Measurements from ENCODE around the gene FBXO4. TPM values are rescaled to one million over a fixed set of nuclear protein-coding genes. Genes with fewer than 3 reads are reported as not detected.

The FBXO4 gene
- total and polyA plus RNA-seq, 2 donors (not counting 1 experiment from before 2014, with no cell fraction given) = 7.6 to 17.9 TPM

- Histone ChIP-seq H3K27ac (ENCODE audit: low read length in 2 of 2) (no peak overlapping the region), H3K4me1 (ENCODE audit: control insufficient read depth in 2 of 2, insufficient read depth in 2 of 2, low read length in 2 of 2) (no peaks in the 10 kb centered on the region), H3K9ac (ENCODE audit: low read length) (no peak overlapping the region), H3K4me2 (replicated peaks; ENCODE audit: low read depth, low read length, poor library complexity, severe bottlenecking) (no peak overlapping the region), H3K36me3 (replicated peaks in 1 of 2; ENCODE audit: control extremely low read depth in 1 of 2, control insufficient read depth in 1 of 2, extremely low read depth in 1 of 2, insufficient read depth in 2 of 2, low read length in 1 of 2) (no peaks in the 10 kb centered on the region), H3K79me2 (ENCODE audit: control insufficient read depth, insufficient read depth, low read length) (no peaks in the 10 kb centered on the region), H2AFZ (ENCODE audit: insufficient read depth, low read depth, low read length, poor library complexity, severe bottlenecking) (no peak overlapping the region), H3K27me3 (replicated peaks in 1 of 4; ENCODE audit: control extremely low read depth in 1 of 4, control insufficient read depth in 3 of 4, insufficient read depth in 4 of 4, low read length in 3 of 4) (peaks cover 0 to 16% (median under 1%) of the 10 kb centered on the region in 4 experiments), H4K20me1 (ENCODE audit: control insufficient read depth, insufficient read depth, low read length, poor library complexity, severe bottlenecking) (no peaks in the 10 kb centered on the region), H3K9me3 (ENCODE audit: control extremely low read depth in 1 of 3, control insufficient read depth in 2 of 3, insufficient read depth in 1 of 3, low read length in 2 of 3) (no peaks in the 10 kb centered on the region), H3K4me3 (ENCODE audit: control extremely low read depth in 1 of 5, extremely low read depth in 1 of 5, insufficient read depth in 1 of 5, low read depth in 2 of 5, low read length in 4 of 5) (no peak overlapping the region)
- Mint-ChIP-seq H3K4me1 (no peaks in the 10 kb centered on the region), H3K4me3 (no peak overlapping the region), H3K27ac (no peak overlapping the region), H3K27me3 (peaks cover 39% of the 10 kb centered on the region), H3K9me3 (ENCODE audit: insufficient read depth) (no peaks in the 10 kb centered on the region)
- CTCF ChIA-PET = no interaction called here
- TF ChIP-seq EZH2 (IDR thresholded peaks at IDR 0.05; ENCODE audit: borderline replicate concordance, insufficient read depth, low read depth, low read length, poor library complexity, severe bottlenecking) = no peak
- TF ChIP-seq CTCF (IDR thresholded peaks at IDR 0.05) = no peak
- DNase-seq (no peak), ATAC-seq (ENCODE audit: low read depth) (no peak)
- POLR2A ChIA-PET = no interaction called here
- WGBS (ENCODE audit: insufficient coverage) = no CpG with 5 or more reads among the region's 2 CpGs
- intact Hi-C loops (cut with micrococcal nuclease) = no loop called here
Measured at GRCh38 chr5:41883936-41884335, 41.1 kb upstream of the FBXO4 start.

GRCh38 chr5:41885286-41885685, 39.8 kb upstream of the FBXO4 start:
- H3K4me3 Mint-ChIP-seq = no peak overlapping the region
- Histone ChIP-seq H3K4me3 (ENCODE audit: control extremely low read depth in 1 of 5, extremely low read depth in 1 of 5, insufficient read depth in 1 of 5, low read depth in 2 of 5, low read length in 4 of 5) (no peak overlapping the region), H3K27ac (ENCODE audit: low read length in 2 of 2) (no peak overlapping the region), H3K79me2 (ENCODE audit: control insufficient read depth, insufficient read depth, low read length) (no peaks in the 10 kb centered on the region), H3K9me3 (ENCODE audit: control extremely low read depth in 1 of 3, control insufficient read depth in 2 of 3, insufficient read depth in 1 of 3, low read length in 2 of 3) (no peaks in the 10 kb centered on the region), H3K4me1 (ENCODE audit: control insufficient read depth in 2 of 2, insufficient read depth in 2 of 2, low read length in 2 of 2) (no peaks in the 10 kb centered on the region), H3K4me2 (replicated peaks; ENCODE audit: low read depth, low read length, poor library complexity, severe bottlenecking) (no peak overlapping the region), H3K36me3 (replicated peaks in 1 of 2; ENCODE audit: control extremely low read depth in 1 of 2, control insufficient read depth in 1 of 2, extremely low read depth in 1 of 2, insufficient read depth in 2 of 2, low read length in 1 of 2) (no peaks in the 10 kb centered on the region), H2AFZ (ENCODE audit: insufficient read depth, low read depth, low read length, poor library complexity, severe bottlenecking) (no peak overlapping the region), H4K20me1 (ENCODE audit: control insufficient read depth, insufficient read depth, low read length, poor library complexity, severe bottlenecking) (no peaks in the 10 kb centered on the region), H3K9ac (ENCODE audit: low read length) (no peak overlapping the region), H3K27me3 (replicated peaks in 1 of 4; ENCODE audit: control extremely low read depth in 1 of 4, control insufficient read depth in 3 of 4, insufficient read depth in 4 of 4, low read length in 3 of 4) (peaks cover 0 to 27% (median 3%) of the 10 kb centered on the region in 4 experiments)
- H3K27ac Mint-ChIP-seq = no peak overlapping the region
- no peak for DNase-seq
- no peaks in the 10 kb centered on the region for H3K9me3 Mint-ChIP-seq (ENCODE audit: insufficient read depth)
- intact Hi-C loops (cut with micrococcal nuclease) = no loop called here
- ChIA-PET CTCF (no interaction called here), POLR2A (no interaction called here)
- ATAC-seq (ENCODE audit: low read depth) = no peak
- TF ChIP-seq EZH2 (IDR thresholded peaks at IDR 0.05; ENCODE audit: borderline replicate concordance, insufficient read depth, low read depth, low read length, poor library complexity, severe bottlenecking) = no peak
- no peak for TF ChIP-seq CTCF (IDR thresholded peaks at IDR 0.05)
- H3K27me3 Mint-ChIP-seq = peaks cover 37% of the 10 kb centered on the region
- H3K4me1 Mint-ChIP-seq = no peaks in the 10 kb centered on the region
